Measurements from ENCODE around the gene JOSD2. TPM values are rescaled to one million over a fixed set of nuclear protein-coding genes. Genes with fewer than 3 reads are reported as not detected.
"Not testable (repeated sequence)": the region's sequence is repeated elsewhere in the genome, so short reads cannot be mapped to it uniquely, and the experiment has no call there.

The JOSD2 gene
- total RNA-seq, 1 experiment from 2014 or later = 21.9 TPM

DNA sequence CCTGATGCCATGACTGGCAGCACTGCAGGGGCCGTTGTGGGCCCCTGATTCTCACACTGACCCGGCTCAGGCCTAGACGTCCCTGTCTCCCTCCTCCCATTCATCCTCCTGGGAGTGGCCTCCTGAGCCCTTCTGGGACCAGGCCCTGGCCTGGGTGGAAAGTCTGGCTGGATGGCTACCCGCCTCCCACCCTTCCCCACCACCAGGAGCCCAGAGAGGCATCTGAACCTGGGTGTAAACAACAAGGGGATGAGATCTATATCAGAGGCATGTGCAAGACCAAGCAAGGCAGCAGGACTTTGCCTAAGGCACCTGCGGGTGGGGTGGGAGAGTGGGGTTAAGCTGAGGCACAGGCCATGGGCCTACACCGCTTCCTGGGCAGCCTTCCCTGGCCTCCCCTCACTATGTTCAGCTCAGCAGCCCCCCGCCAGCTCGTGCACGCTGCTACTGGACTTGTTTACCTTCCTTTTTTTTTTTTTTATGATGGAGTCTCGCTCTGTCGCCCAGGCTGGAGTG is 24.7 kb upstream of the JOSD2 start:
- DNase-seq (ENCODE audit: low read depth in 1 of 2, low spot score in 2 of 2) = no peak
- Histone ChIP-seq H3K27me3 (replicated peaks) (0 out of 2 replicates have a peak, but pooled peaks cover 2% of the 10 kb centered on the region), H3K27ac (no peak overlapping the region), H3K36me3 (no peaks in the 10 kb centered on the region), H3K4me3 (no peak overlapping the region), H3K9me3 (replicated peaks) (no peaks in the 10 kb centered on the region; the same call in 1 of the 2 replicates), H3K4me1 (replicated peaks) (no peaks in the 10 kb centered on the region)

DNA sequence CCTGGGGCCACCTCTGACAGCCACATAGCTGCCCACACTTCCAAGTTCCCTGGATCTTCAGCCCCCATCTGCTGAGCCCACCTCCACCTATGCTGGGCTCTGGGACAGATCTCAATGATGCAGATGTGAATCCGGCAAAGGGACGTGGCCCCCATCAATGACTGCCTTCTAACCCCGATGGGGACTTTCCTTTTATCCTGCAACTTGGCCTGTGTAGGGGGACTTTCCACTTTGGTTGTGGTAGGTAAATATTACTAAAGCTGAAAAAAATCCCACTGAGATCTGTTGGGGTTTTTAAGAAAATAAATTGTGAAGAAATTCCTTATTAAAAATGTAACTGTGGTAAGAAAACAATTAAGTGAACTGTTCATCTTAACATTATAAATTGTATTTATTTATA is 23.5 kb upstream of the JOSD2 start:
- no peak for DNase-seq (ENCODE audit: low read depth in 1 of 2, low spot score in 2 of 2)
- Histone ChIP-seq H3K27ac (no peak overlapping the region), H3K4me1 (replicated peaks) (no peaks in the 10 kb centered on the region), H3K9me3 (replicated peaks) (no peaks in the 10 kb centered on the region; the same call in 1 of the 2 replicates), H3K27me3 (replicated peaks) (0 out of 2 replicates have a peak, but pooled peaks cover 2% of the 10 kb centered on the region), H3K4me3 (no peak overlapping the region), H3K36me3 (no peaks in the 10 kb centered on the region)

DNA sequence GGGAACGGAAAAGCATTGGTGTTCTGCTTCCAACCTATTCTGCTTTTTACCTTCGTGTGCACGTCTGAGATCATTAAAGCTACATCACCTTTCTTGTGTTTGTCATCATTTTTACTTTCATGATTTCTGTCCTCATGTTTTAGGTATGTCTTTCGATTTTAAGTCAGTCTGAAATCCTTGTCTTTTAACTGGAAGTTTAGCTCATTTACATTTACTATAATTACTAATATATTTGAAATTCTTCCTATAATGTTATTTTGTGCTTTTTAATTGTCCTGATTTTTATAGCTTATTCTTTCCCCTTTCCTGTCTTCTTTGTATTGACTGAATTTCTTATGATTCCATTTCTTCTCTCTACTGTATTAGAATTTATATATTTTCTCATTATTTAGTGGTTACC is 22.0 kb upstream of the JOSD2 start:
- no peak overlapping the region for H3K4me3 ChIP-seq
- H3K9me3 ChIP-seq (replicated peaks) = no peaks in the 10 kb centered on the region; the same call in 1 of the 2 replicates
- peaks cover 2% of the 10 kb centered on the region; the same call in 1 of the 2 replicates for H3K27me3 ChIP-seq (replicated peaks)
- H3K27ac ChIP-seq = no peak overlapping the region
- no peaks in the 10 kb centered on the region for H3K4me1 ChIP-seq (replicated peaks)
- no peaks in the 10 kb centered on the region for H3K36me3 ChIP-seq
- no peak for DNase-seq (ENCODE audit: low read depth in 1 of 2, low spot score in 2 of 2)

DNA sequence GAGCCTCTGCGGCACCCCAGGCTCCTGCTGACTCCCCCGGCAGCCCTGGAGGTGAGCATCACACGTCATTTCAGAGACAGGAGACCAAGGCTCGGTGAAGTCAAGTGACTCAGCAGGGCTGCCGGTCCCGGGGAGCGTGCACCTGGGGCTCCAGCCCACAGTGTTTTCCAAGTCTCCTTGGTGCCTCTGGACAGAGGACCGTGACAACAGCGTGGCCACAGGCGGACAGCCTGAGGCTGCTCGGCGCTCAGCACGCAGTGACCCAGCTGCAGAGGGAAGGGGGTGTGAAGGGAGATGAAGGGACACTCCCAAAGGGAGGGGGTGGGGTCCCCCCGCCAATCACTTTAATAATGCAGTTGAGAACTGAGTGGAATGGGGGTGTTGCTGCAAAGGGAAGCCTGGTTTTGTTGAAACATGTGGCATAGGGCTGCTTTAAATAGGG is 20.2 kb upstream of the JOSD2 start:
- H3K4me1 ChIP-seq (replicated peaks) = no peaks in the 10 kb centered on the region
- no peaks in the 10 kb centered on the region for H3K36me3 ChIP-seq
- no peaks in the 10 kb centered on the region; the same call in 1 of the 2 replicates for H3K9me3 ChIP-seq (replicated peaks)
- no peak for DNase-seq (ENCODE audit: low read depth in 1 of 2, low spot score in 2 of 2)
- H3K27ac ChIP-seq = no peak overlapping the region
- no peak overlapping the region for H3K4me3 ChIP-seq
- H3K27me3 ChIP-seq (replicated peaks) = peaks cover 2% of the 10 kb centered on the region; the same call in 1 of the 2 replicates

GRCh38 chr19:50528052-50528451 is 17.1 kb upstream of the JOSD2 start:
- H3K27me3 ChIP-seq (replicated peaks); H3K36me3 ChIP-seq; DNase-seq (ENCODE audit: low read depth in 1 of 2, low spot score in 2 of 2); H3K4me3 ChIP-seq; H3K9me3 ChIP-seq (replicated peaks); H3K4me1 ChIP-seq (replicated peaks); H3K27ac ChIP-seq: not testable (repeated sequence)

GRCh38 chr19:50522881-50523280 is 11.9 kb upstream of the JOSD2 start:
- Histone ChIP-seq H3K27ac (no peak overlapping the region), H3K4me1 (replicated peaks) (no peaks in the 10 kb centered on the region), H3K36me3 (no peaks in the 10 kb centered on the region), H3K9me3 (replicated peaks) (no peaks in the 10 kb centered on the region; the same call in 1 of the 2 replicates), H3K27me3 (replicated peaks) (no peaks in the 10 kb centered on the region; the same call in 1 of the 2 replicates), H3K4me3 (no peak overlapping the region)
- no peak for DNase-seq (ENCODE audit: low read depth in 1 of 2, low spot score in 2 of 2)

DNA sequence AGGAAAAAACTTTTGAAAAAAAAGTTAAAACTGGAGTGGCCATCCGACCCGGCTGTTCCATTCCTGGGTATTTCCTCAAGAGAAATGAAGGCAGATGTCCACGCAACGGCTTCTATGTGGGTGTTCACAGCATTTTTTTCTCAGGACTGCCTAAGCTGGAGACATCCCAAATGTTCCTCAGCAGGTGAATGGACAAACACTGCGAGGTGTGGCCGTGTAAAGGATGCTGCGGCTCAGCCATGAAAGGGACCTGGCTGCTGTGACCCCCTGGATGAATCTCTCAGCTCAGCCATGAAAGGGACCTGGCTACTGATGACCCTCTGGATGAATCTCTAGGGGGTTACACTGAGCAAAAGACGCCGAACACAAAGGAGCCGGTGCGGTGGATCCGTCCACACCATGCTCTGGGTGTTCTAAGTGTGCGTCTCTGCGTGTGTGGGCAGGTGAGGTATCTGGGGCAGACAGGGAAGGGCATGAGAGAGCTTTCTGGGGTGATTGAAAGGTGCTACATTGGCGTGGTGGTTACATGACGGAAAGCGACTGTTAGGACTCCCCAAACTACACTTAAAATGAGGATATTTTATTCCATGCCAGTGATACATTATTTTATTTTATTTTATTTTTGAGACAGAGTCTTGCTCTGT is 10.0 kb upstream of the JOSD2 start:
- Histone ChIP-seq H3K36me3 (no peaks in the 10 kb centered on the region), H3K4me3 (no peak overlapping the region), H3K27ac (no peak overlapping the region), H3K27me3 (replicated peaks) (no peaks in the 10 kb centered on the region), H3K4me1 (replicated peaks) (no peaks in the 10 kb centered on the region), H3K9me3 (replicated peaks) (no peaks in the 10 kb centered on the region; the same call in 1 of the 2 replicates)
- no peak for DNase-seq (ENCODE audit: low read depth in 1 of 2, low spot score in 2 of 2)

- H3K4me3 ChIP-seq = no peak overlapping the region
- H3K4me1 ChIP-seq (replicated peaks) = no peaks in the 10 kb centered on the region
- H3K9me3 ChIP-seq (replicated peaks) = no peaks in the 10 kb centered on the region; the same call in 1 of the 2 replicates
- H3K27me3 ChIP-seq (replicated peaks) = 0 out of 2 replicates have a peak, but pooled peaks cover 2% of the 10 kb centered on the region
- H3K36me3 ChIP-seq = no peaks in the 10 kb centered on the region
- no peak for DNase-seq (ENCODE audit: low read depth in 1 of 2, low spot score in 2 of 2)
- H3K27ac ChIP-seq = no peak overlapping the region
These were observed 8.1 kb upstream of the JOSD2 start for GRCh38 chr19:50519006-50519575.

DNA sequence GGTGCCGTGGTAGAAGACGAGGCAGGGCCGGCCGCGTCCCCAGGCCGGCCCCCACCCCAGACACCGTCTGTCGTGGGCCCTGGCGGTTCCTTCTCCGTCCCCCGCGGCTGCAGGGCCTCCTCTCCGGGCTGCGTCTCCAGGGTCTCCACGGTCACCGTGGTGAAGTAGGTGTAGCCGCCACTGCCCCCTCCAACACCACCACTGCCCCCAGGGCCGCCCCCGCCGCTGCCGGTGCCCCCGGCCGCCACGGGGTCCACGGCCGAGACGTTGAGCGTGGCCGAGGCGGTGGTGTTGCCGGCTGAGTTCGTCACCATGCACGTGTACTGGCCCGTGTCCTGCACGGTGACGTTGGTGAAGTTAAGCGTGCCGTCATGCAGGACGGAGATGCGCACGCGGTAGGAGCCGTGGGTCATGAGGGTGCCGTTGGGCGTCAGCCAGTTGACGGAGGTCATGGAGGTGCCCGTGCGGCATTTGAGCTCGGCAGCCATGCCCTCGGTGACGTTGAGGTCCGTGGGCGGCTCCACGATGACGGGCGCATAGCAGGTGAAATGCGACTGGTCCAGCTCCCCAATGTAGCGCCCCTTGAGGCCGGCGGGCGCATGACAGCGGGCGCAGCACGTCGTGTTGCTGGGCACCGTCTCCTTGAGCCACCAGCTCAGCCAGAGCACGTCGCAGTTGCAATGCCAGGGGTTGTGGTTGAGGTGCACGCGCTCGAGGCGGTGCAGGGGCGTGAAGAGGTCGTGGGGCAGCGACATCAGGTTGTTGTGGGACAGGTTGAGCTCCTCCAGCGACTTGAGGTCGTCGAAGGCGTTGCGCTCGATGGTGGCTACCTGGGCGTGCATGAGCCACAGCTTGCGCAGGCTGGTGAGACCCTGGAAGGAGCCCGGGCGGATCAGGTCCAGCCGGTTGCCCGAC is 7.4 kb upstream of the JOSD2 start:
- no peak overlapping the region for H3K27ac ChIP-seq
- no peaks in the 10 kb centered on the region; the same call in 1 of the 2 replicates for H3K9me3 ChIP-seq (replicated peaks)
- H3K27me3 ChIP-seq (replicated peaks) = 0 out of 2 replicates have a peak, but pooled peaks cover 2% of the 10 kb centered on the region
- no peaks in the 10 kb centered on the region for H3K36me3 ChIP-seq
- H3K4me3 ChIP-seq = no peak overlapping the region
- no peaks in the 10 kb centered on the region for H3K4me1 ChIP-seq (replicated peaks)
- no peak for DNase-seq (ENCODE audit: low read depth in 1 of 2, low spot score in 2 of 2)

GRCh38 chr19:50517704-50518075 is 6.7 kb upstream of the JOSD2 start:
- Histone ChIP-seq H3K36me3 (no peaks in the 10 kb centered on the region), H3K4me1 (replicated peaks) (no peaks in the 10 kb centered on the region), H3K27ac (no peak overlapping the region), H3K27me3 (replicated peaks) (0 out of 2 replicates have a peak, but pooled peaks cover 2% of the 10 kb centered on the region), H3K4me3 (no peak overlapping the region), H3K9me3 (replicated peaks) (no peaks in the 10 kb centered on the region; the same call in 1 of the 2 replicates)
- DNase-seq (ENCODE audit: low read depth in 1 of 2, low spot score in 2 of 2) = no peak

DNA sequence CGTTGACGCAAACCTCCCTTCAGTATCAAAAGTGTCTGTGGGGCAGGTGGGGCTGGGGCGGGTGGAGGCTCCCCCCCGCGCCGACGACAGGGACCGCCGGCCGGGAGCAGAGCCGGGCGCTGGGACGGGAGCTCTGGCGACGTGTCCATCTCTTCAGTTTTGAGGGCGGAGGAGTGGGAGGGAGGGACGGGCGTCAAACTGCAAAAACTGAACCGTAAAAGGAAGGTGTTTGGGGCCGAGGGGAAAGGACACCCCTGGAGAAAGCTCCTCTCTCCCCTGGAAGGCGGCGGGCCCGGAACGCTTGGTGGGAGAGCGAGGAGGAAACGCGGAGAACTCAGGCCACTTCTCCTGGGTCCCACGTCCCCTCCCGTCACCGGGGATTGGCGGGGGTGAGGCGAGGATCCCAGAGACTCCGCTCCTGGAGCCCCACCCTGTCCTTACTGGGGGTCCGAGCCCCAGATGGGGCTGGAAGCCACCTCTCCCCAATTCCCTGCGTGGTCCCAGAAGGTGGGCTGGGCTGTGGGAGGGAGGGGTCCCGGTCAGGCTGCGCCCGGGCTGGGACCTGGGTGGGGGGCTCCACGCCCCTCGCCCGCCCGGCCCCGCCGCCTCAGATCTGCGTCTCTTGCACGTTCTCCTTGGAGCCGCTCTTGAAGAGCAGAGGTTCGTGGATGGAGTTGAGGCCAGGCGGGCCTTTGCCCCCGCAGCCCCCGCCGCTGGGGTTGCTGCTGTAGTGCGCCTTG is 6.1 kb upstream of the JOSD2 start:
- Histone ChIP-seq H3K4me3 (no peak overlapping the region), H3K9me3 (replicated peaks) (no peaks in the 10 kb centered on the region; the same call in 1 of the 2 replicates), H3K27me3 (replicated peaks) (0 out of 2 replicates have a peak, but pooled peaks cover 2% of the 10 kb centered on the region), H3K36me3 (no peaks in the 10 kb centered on the region), H3K27ac (no peak overlapping the region), H3K4me1 (replicated peaks) (no peaks in the 10 kb centered on the region)
- DNase-seq (ENCODE audit: low read depth in 1 of 2, low spot score in 2 of 2) = no peak

- Histone ChIP-seq H3K4me1 (replicated peaks) (no peaks in the 10 kb centered on the region), H3K36me3 (no peaks in the 10 kb centered on the region), H3K27ac (no peak overlapping the region), H3K27me3 (replicated peaks) (0 out of 2 replicates have a peak, but pooled peaks cover 2% of the 10 kb centered on the region), H3K4me3 (no peak overlapping the region), H3K9me3 (replicated peaks) (no peaks in the 10 kb centered on the region; the same call in 1 of the 2 replicates)
- no peak for DNase-seq (ENCODE audit: low read depth in 1 of 2, low spot score in 2 of 2)
These were observed 5.5 kb upstream of the JOSD2 start for GRCh38 chr19:50516456-50516855.

DNA sequence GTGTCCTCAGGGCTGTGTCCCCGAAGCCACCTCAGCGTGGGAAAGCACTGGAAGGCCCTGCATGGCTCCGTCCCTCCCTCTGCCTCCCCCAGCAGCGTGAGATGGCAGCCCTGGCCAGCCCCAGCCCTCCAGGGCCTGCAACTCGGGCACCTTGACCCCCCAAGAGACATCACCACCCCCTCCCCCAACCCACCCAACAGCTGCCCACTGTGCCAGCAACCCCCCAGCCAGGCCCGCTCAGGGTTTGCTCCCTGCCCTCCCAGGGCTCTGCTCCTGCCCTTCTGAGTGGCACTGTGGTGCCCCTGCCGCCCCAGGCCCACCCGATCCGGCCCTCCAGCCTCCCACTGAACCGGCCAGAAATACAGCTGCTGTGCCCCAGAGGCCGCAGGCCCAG is 4.2 kb upstream of the JOSD2 start:
- no peak for DNase-seq (ENCODE audit: low read depth in 1 of 2, low spot score in 2 of 2)
- Histone ChIP-seq H3K4me3 (no peak overlapping the region), H3K4me1 (replicated peaks) (peaks cover 5% of the 10 kb centered on the region), H3K9me3 (replicated peaks) (no peaks in the 10 kb centered on the region; the same call in 1 of the 2 replicates), H3K27ac (no peak overlapping the region), H3K27me3 (replicated peaks) (0 out of 2 replicates have a peak, but pooled peaks cover 2% of the 10 kb centered on the region), H3K36me3 (0 out of 2 replicates have a peak, but pooled peaks cover 4% of the 10 kb centered on the region)
